Ovary (tissue), 3 donors: ENCODE measurements around the gene CD14.
"Not testable (repeated sequence)": the region's sequence is repeated elsewhere in the genome, so short reads cannot be mapped to it uniquely, and the experiment has no call there.

ENCODE experiments used
- CTCF ChIP-seq, 3 donors: fragments of 450-650 bp in 2 of 3; fragments of 200-600 bp in 1 of 3; IDR thresholded peaks; one replicate each; pipeline versions ENCODE4 v1.5.1 to v1.8.0; 2016 to 2022; ENCODE audit warnings: antibody characterized with exemption in 3 of 3, mild to moderate bottlenecking in 1 of 3
- EP300 ChIP-seq: sonication (generic); formaldehyde crosslinking; IDR thresholded peaks from one replicate; pipeline ENCODE4 v1.6.1; 2017; ENCODE audit warnings: antibody characterized with exemption
- POLR2A ChIP-seq: fragments of 450-650 bp; IDR thresholded peaks from one replicate; pipeline ENCODE4 v1.6.1; 2017; ENCODE audit warnings: antibody characterized with exemption, mild to moderate bottlenecking, moderate library complexity
- donor health status: DM: no; HTN: no; CAD: no.

GRCh38 chr5:140638898-140639147 lies 5.8 kb upstream of the CD14 start:
- not testable (repeated sequence) for TF ChIP-seq CTCF (IDR thresholded peaks at IDR 0.05); EP300; POLR2A
